Activated naive CD8-positive, alpha-beta T cell treated with anti-CD3 and anti-CD28 coated beads for 36 hours (primary cell): ENCODE results near the gene VSTM5. TPM values are rescaled to one million over a fixed set of nuclear protein-coding genes. Genes with fewer than 3 reads are reported as not detected.

Source experiments
- DNase-seq: peaks from one replicate; pipeline ENCODE4 v3.0.0; 2021
- H3K27ac Mint-ChIP-seq: one replicate; pipeline ENCODE4 v1.8.0; 2022; ENCODE audit warnings: mild to moderate bottlenecking, moderate library complexity, mixed read lengths
- H3K27me3 Mint-ChIP-seq: one replicate; pipeline ENCODE4 v1.8.0; 2022; ENCODE audit warnings: mild to moderate bottlenecking, mixed read lengths
- H3K36me3 Mint-ChIP-seq: one replicate; pipeline ENCODE4 v1.8.0; 2021; ENCODE audit warnings: mild to moderate bottlenecking, mixed read lengths
- H3K4me1 Mint-ChIP-seq: one replicate; pipeline ENCODE4 v1.8.0; 2021; ENCODE audit warnings: mixed read lengths
- H3K4me3 Mint-ChIP-seq: one replicate; pipeline ENCODE4 v1.8.0; 2022; ENCODE audit warnings: mild to moderate bottlenecking, moderate library complexity, mixed read lengths
- H3K9me3 Mint-ChIP-seq: one replicate; pipeline ENCODE4 v1.8.0; 2022; ENCODE audit warnings: mixed read lengths
- total RNA-seq, 2 experiments: library from RNA; stranded (reverse); gene quantifications; one replicate each; pipeline ENCODE4 v1.2.3, GENCODE V29; 2021

The VSTM5 gene
- total RNA-seq, 2 experiments from 2014 or later: not detected

GRCh38 chr11:93849751-93850593 lies 446 bp downstream of the VSTM5 start:
- H3K9me3 Mint-ChIP-seq: no peaks in the 10 kb centered on the region
- H3K36me3 Mint-ChIP-seq: no peaks in the 10 kb centered on the region
- DNase-seq: no peak
- H3K4me1 Mint-ChIP-seq: peaks cover 3% of the 10 kb centered on the region
- no peak overlapping the region for H3K27ac Mint-ChIP-seq
- H3K4me3 Mint-ChIP-seq: no peak overlapping the region
- peaks cover 31% of the 10 kb centered on the region for H3K27me3 Mint-ChIP-seq

GRCh38 chr11:93849201-93849600 lies 1.2 kb downstream of the VSTM5 start:
- Mint-ChIP-seq H3K4me1 (peaks cover 3% of the 10 kb centered on the region), H3K27ac (no peak overlapping the region), H3K9me3 (no peaks in the 10 kb centered on the region), H3K4me3 (no peak overlapping the region), H3K36me3 (no peaks in the 10 kb centered on the region), H3K27me3 (peaks cover 31% of the 10 kb centered on the region)
- DNase-seq: no peak

DNA sequence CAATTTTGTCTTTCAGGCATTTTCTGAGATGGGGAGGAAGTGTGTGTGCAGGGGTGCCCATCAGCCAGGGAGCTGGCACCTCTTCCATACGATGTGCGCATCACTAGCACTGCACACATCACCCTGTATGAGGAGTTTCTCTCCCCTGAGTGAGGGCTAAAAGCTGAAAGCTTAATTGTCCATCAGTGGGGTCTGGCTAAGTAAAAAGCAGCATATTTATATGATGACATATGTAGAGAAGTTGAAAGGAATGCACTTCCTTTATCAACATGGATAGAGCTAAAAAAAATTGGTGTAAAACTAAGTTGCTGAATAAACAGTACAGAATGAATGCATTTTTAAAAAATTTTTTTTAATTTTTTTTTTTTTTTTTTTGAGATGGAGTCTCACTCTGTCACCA lies 4.0 kb downstream of the VSTM5 start:
- Mint-ChIP-seq H3K27me3 (peaks cover 30% of the 10 kb centered on the region), H3K4me1 (peaks cover 3% of the 10 kb centered on the region), H3K9me3 (no peaks in the 10 kb centered on the region)

GRCh38 chr11:93845181-93846092 lies 5.0 kb downstream of the VSTM5 start:
- Mint-ChIP-seq H3K27ac (no peak overlapping the region), H3K9me3 (no peaks in the 10 kb centered on the region), H3K36me3 (no peaks in the 10 kb centered on the region), H3K4me1 (peaks cover 3% of the 10 kb centered on the region), H3K27me3 (peaks cover 20% of the 10 kb centered on the region), H3K4me3 (no peak overlapping the region)
- DNase-seq: no peak

More for the DNA sequence above, 4.0 kb downstream of the VSTM5 start:
- H3K36me3 Mint-ChIP-seq: no peaks in the 10 kb centered on the region
- DNase-seq: no peak
- no peak overlapping the region for H3K4me3 Mint-ChIP-seq
- H3K27ac Mint-ChIP-seq: no peak overlapping the region

DNA sequence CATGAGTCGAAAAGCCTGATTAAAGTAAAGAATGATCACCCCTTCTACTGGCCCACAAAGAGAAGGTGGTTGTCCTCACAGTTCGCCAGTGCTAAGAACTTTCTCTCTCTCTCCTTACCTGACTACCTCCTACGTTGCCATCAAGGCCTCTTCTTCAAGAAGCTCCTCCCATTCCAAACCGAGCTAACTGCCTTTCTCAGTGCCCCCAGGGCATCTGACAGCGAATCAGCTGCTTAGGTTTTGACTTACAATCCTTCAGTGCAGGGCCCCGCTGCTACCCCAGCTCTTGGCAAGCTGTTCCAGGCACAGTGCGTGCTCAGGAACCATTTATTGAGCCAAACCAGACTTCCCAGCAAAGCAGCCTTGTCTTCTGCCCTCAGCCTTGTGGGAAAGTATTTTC lies 5.8 kb downstream of the VSTM5 start:
- Mint-ChIP-seq H3K9me3 (no peaks in the 10 kb centered on the region), H3K27ac (no peak overlapping the region), H3K4me3 (no peak overlapping the region), H3K4me1 (peaks cover 2% of the 10 kb centered on the region), H3K27me3 (peaks cover 17% of the 10 kb centered on the region), H3K36me3 (no peaks in the 10 kb centered on the region)
- DNase-seq: no peak

GRCh38 chr11:93843906-93844305 lies 6.5 kb downstream of the VSTM5 start:
- H3K9me3 Mint-ChIP-seq: no peaks in the 10 kb centered on the region
- no peak overlapping the region for H3K27ac Mint-ChIP-seq
- no peak overlapping the region for H3K4me3 Mint-ChIP-seq
- H3K36me3 Mint-ChIP-seq: no peaks in the 10 kb centered on the region
- no peaks in the 10 kb centered on the region for H3K4me1 Mint-ChIP-seq
- no peak for DNase-seq
- H3K27me3 Mint-ChIP-seq: peaks cover 11% of the 10 kb centered on the region

- Mint-ChIP-seq H3K9me3 (no peaks in the 10 kb centered on the region), H3K36me3 (no peaks in the 10 kb centered on the region), H3K27me3 (peaks cover 2% of the 10 kb centered on the region), H3K4me3 (no peak overlapping the region), H3K4me1 (no peaks in the 10 kb centered on the region), H3K27ac (no peak overlapping the region)
- DNase-seq: no peak
Observed at GRCh38 chr11:93842461-93842860, 8.0 kb downstream of the VSTM5 start.

DNA sequence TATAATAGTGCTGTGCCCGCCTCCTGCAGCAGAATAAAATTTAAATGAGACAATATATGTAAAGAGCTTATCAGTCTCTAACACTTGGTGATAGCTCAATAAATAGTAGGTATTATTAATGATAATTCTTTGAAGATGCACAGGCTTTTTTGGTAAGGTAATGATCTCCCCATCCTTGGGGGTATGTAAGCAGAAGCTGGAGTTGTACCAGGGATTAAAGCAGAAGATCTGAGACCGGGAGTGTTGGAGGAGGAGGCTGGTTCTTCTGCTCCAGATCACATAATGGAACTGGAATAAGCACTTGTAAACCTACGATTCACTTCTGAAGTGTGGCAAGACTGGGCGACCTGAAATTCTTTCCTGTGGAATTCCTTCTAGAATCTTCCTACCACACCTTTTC lies 8.4 kb downstream of the VSTM5 start:
- H3K4me1 Mint-ChIP-seq: no peaks in the 10 kb centered on the region
- no peaks in the 10 kb centered on the region for H3K36me3 Mint-ChIP-seq
- no peak overlapping the region for H3K27ac Mint-ChIP-seq
- H3K4me3 Mint-ChIP-seq: no peak overlapping the region
- H3K9me3 Mint-ChIP-seq: no peaks in the 10 kb centered on the region
- no peaks in the 10 kb centered on the region for H3K27me3 Mint-ChIP-seq
- no peak for DNase-seq

DNA sequence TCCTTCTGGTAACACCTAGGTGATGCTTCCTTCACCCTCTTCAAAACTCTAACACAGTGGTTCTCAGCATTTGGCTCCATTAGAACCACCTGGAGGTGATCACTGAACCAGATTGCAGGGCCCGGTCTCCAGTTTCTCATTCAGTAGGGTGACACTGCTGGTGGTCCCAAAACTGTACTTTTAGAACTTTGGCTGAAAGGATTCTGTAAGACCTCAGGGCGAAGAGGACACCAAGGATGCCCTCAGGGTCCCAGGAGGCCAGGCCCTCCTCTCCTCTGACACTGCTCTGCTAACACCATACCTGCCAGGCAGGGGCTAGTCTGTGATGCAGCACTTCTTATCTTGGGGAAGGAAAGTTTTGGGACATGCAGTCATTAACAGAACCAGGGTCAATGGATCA lies 9.0 kb downstream of the VSTM5 start:
- no peaks in the 10 kb centered on the region for H3K9me3 Mint-ChIP-seq
- no peaks in the 10 kb centered on the region for H3K4me1 Mint-ChIP-seq
- no peaks in the 10 kb centered on the region for H3K36me3 Mint-ChIP-seq
- no peak overlapping the region for H3K27ac Mint-ChIP-seq
- H3K4me3 Mint-ChIP-seq: no peak overlapping the region
- no peak for DNase-seq
- no peaks in the 10 kb centered on the region for H3K27me3 Mint-ChIP-seq

GRCh38 chr11:93840981-93841380 lies 9.4 kb downstream of the VSTM5 start:
- no peak overlapping the region for H3K4me3 Mint-ChIP-seq
- no peak overlapping the region for H3K27ac Mint-ChIP-seq
- no peaks in the 10 kb centered on the region for H3K36me3 Mint-ChIP-seq
- no peaks in the 10 kb centered on the region for H3K4me1 Mint-ChIP-seq
- DNase-seq: no peak
- H3K27me3 Mint-ChIP-seq: no peaks in the 10 kb centered on the region
- no peaks in the 10 kb centered on the region for H3K9me3 Mint-ChIP-seq

GRCh38 chr11:93840180-93840579 lies 10.2 kb downstream of the VSTM5 start:
- Mint-ChIP-seq H3K27ac (no peak overlapping the region), H3K9me3 (no peaks in the 10 kb centered on the region), H3K4me1 (no peaks in the 10 kb centered on the region), H3K4me3 (no peak overlapping the region), H3K36me3 (no peaks in the 10 kb centered on the region), H3K27me3 (no peaks in the 10 kb centered on the region)
- DNase-seq: no peak

DNA sequence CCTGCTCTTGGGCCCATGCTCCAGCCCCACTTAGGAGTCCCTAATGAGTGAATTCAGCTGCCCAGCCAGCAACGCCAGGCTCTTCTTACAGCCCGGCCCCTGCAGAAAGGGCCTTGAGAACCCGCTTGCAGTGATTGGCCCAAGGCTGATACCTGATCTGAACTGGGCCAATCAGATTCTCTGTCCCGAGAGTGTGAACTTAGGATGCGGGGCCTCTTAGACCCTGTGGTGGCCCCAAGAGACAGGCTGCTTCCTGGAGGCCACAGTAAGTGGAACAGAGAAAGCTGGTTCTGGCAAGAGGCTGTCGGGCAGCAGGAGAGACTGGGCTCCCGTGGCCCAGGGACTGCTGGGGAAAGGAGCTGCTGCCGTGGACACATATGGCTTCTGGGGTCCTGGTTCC lies 11.5 kb downstream of the VSTM5 start:
- Mint-ChIP-seq H3K4me3 (no peak overlapping the region), H3K9me3 (no peaks in the 10 kb centered on the region)

DNA sequence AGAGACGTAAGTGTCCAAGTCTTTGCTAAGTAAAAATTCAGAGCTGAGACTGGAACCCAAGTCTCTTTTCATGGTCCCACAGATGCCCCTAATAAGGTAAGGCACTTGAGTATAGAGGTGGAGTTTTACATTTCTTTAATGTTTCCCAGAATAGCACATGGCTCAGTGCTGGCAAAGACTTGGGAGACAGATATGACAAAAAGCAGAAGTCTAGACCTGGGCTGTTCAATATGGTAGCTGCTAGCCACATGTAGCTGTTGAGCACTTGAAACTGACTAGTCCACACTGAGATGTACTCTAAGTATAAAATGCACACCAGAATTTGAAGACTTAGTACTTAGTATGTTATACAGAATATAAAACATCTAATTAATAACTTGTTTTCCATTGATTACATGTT lies 17.6 kb downstream of the VSTM5 start:
- H3K9me3 Mint-ChIP-seq: no peaks in the 10 kb centered on the region
- H3K4me1 Mint-ChIP-seq: no peaks in the 10 kb centered on the region
- no peak overlapping the region for H3K27ac Mint-ChIP-seq
- no peak for DNase-seq
- no peak overlapping the region for H3K4me3 Mint-ChIP-seq
- no peaks in the 10 kb centered on the region for H3K36me3 Mint-ChIP-seq
- no peaks in the 10 kb centered on the region for H3K27me3 Mint-ChIP-seq

More for the DNA sequence above, 11.5 kb downstream of the VSTM5 start:
- no peaks in the 10 kb centered on the region for H3K36me3 Mint-ChIP-seq
- no peaks in the 10 kb centered on the region for H3K4me1 Mint-ChIP-seq
- no peak overlapping the region for H3K27ac Mint-ChIP-seq
- H3K27me3 Mint-ChIP-seq: no peaks in the 10 kb centered on the region
- no peak for DNase-seq

- H3K4me1 Mint-ChIP-seq: no peaks in the 10 kb centered on the region
- no peak overlapping the region for H3K4me3 Mint-ChIP-seq
- H3K36me3 Mint-ChIP-seq: no peaks in the 10 kb centered on the region
- DNase-seq: no peak
- H3K9me3 Mint-ChIP-seq: no peaks in the 10 kb centered on the region
- H3K27me3 Mint-ChIP-seq: no peaks in the 10 kb centered on the region
- no peak overlapping the region for H3K27ac Mint-ChIP-seq
Observed at GRCh38 chr11:93831343-93832127, 18.9 kb downstream of the VSTM5 start.

- no peaks in the 10 kb centered on the region for H3K4me1 Mint-ChIP-seq
Observed at GRCh38 chr11:93829598-93829997, 20.8 kb downstream of the VSTM5 start.

More at GRCh38 chr11:93829598-93829997, 20.8 kb downstream of the VSTM5 start:
- H3K36me3 Mint-ChIP-seq: no peaks in the 10 kb centered on the region
- H3K4me3 Mint-ChIP-seq: no peak overlapping the region
- no peaks in the 10 kb centered on the region for H3K27me3 Mint-ChIP-seq
- H3K9me3 Mint-ChIP-seq: no peaks in the 10 kb centered on the region
- no peak for DNase-seq
- no peak overlapping the region for H3K27ac Mint-ChIP-seq
